ENCODE data around the gene FCER2. TPM values are rescaled to one million over a fixed set of nuclear protein-coding genes. Genes with fewer than 3 reads are reported as not detected.

FCER2 gene
- total and polyA plus RNA-seq, 2 of the 13 experiments (the other 11 are each of a cell fraction or from before 2014, with no cell fraction given) = not detected

- TF ChIP-seq PRDM4 (CRISPR knock-in tag; IDR thresholded peaks at IDR 0.05; ENCODE audit: borderline replicate concordance) (no peak), ZFP37 (CRISPR knock-in tag; IDR thresholded peaks at IDR 0.05; ENCODE audit: borderline replicate concordance) (no peak), EZH2 (conservative IDR thresholded peaks at IDR 0.05; ENCODE audit: low read depth, low read length) (no peak), ZNF367 (CRISPR knock-in tag; IDR thresholded peaks at IDR 0.05; ENCODE audit: borderline replicate concordance) (no peak; the same call in 1 of the 2 replicates), SKIL (CRISPR knock-in tag; IDR thresholded peaks at IDR 0.05; ENCODE audit: borderline replicate concordance) (no peak), ZFP36 (IDR thresholded peaks at IDR 0.05; ENCODE audit: borderline replicate concordance, low read depth, low read length, partially characterized antibody) (no peak), ZNF720 (CRISPR knock-in tag; IDR thresholded peaks at IDR 0.05) (no peak), ZNF280B (CRISPR knock-in tag; IDR thresholded peaks at IDR 0.05; ENCODE audit: borderline replicate concordance) (no peak), SUZ12 (IDR thresholded peaks at IDR 0.05; ENCODE audit: low read depth, low read length) (no peak), MLLT10 (CRISPR knock-in tag; IDR thresholded peaks at IDR 0.05) (no peak), HINFP (CRISPR knock-in tag; IDR thresholded peaks at IDR 0.05; ENCODE audit: low read depth) (no peak), JUN (CRISPR knock-in tag; IDR thresholded peaks at IDR 0.05) (0 out of 2 replicates have a peak, but pooled peaks have one; percentile 30), PBX3 (CRISPR knock-in tag; IDR thresholded peaks at IDR 0.05; ENCODE audit: borderline replicate concordance) (no peak), GPN1 (CRISPR knock-in tag; IDR thresholded peaks at IDR 0.05; ENCODE audit: borderline replicate concordance) (no peak), ZNF616 (CRISPR knock-in tag; IDR thresholded peaks at IDR 0.05; ENCODE audit: low read depth) (peak; percentile 76; the same call in 1 of the 2 replicates), SIX4 (CRISPR knock-in tag; IDR thresholded peaks at IDR 0.05) (no peak), ATF7 (IDR thresholded peaks at IDR 0.05) (no peak), ATF7 (CRISPR knock-in tag; IDR thresholded peaks at IDR 0.05) (no peak)
These were observed 21.2 kb downstream of the FCER2 start, which contains the start of gene TRAPPC5 (continued) for GRCh38 chr19:7680606-7681339.
